ENCODE measurements around the gene FBXO48. TPM values are rescaled to one million over a fixed set of nuclear protein-coding genes. Genes with fewer than 3 reads are reported as not detected.

The FBXO48 gene
- total and polyA plus RNA-seq, 2 of the 4 experiments (the other 2 are of a cell fraction): 0.18 to 0.43 TPM

DNA sequence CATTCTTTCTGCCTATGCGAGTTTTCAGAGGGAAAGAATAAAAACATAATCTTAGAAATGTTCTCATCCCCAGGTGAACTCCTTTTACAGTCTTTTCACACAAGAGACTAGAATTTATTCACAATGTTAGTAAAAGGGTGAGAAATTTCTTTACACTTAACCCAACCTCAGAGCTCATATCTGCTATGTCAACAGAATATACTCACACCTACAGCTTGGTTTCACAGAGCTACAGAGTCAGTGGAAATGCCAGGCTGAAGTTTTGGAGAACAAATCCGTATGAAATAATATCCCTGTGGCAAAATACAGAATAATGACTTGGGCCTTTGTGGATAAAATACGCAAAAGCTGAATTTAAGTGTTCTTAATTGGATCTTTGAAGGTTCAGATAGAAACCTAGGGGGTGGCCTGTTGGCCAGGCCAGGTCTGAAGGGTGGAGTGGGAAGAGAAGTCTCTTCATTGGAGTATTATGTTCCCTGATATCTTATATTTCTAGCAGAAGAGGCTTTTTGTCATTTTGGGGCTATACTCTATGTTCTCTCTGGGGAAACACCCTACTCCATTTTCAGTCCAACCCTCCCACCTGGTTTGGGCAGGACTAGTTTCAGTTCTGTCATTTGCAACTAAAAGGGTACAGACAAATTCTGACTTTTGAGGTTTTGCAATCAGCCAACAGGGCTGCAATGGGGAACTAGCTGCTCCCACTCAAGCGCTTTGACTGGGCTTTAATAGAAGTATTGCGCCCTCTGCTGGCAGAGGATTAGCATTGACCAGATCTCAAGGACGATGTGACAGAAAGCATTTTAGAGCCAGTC lies 25.7 kb downstream of the FBXO48 start:
- Histone ChIP-seq H2AFZ (replicated peaks; ENCODE audit: low read length, poor library complexity) (no peak overlapping the region), H3K4ac (ENCODE audit: low read depth, low read length) (no peak overlapping the region), H4K20me1 (ENCODE audit: insufficient read depth, low read length) (no peaks in the 10 kb centered on the region), H2AK5ac (ENCODE audit: low read depth, low read length) (no peak overlapping the region), H3K18ac (ENCODE audit: low read depth, low read length) (no peak overlapping the region), H3K4me3 (ENCODE audit: insufficient read depth, low read depth, low read length) (no peak overlapping the region), H3K27ac (ENCODE audit: insufficient read depth, low read length) (no peak overlapping the region), H3K9me1 (ENCODE audit: insufficient read depth, low read length) (no peaks in the 10 kb centered on the region), H4K8ac (ENCODE audit: low read depth in 2 of 2, low read length in 2 of 2) (no peak overlapping the region), H3K9ac (ENCODE audit: low read depth, low read length) (no peak overlapping the region), H2BK120ac (ENCODE audit: low read depth, low read length) (no peak overlapping the region), H3K4me1 (ENCODE audit: control insufficient read depth, insufficient read depth, low read length) (no peaks in the 10 kb centered on the region), H3K23ac (ENCODE audit: low read depth, low read length) (no peak overlapping the region), H3K27me3 (ENCODE audit: control insufficient read depth, insufficient read depth, low read length) (peaks cover 13% of the 10 kb centered on the region), H3K14ac (replicated peaks; ENCODE audit: low read depth, low read length) (no peak overlapping the region), H4K91ac (ENCODE audit: insufficient read depth, low read depth, low read length) (no peak overlapping the region), H2BK20ac (ENCODE audit: low read depth, low read length) (no peak overlapping the region), H2BK5ac (ENCODE audit: low read depth, low read length, poor library complexity, severe bottlenecking) (no peak overlapping the region), H3K79me1 (ENCODE audit: low read depth in 1 of 2, low read length in 2 of 2) (no peaks in the 10 kb centered on the region), H2BK15ac (ENCODE audit: low read depth, low read length) (no peak overlapping the region), H2AK9ac (replicated peaks; ENCODE audit: low read depth, low read length, poor library complexity) (no peak overlapping the region), H3K4me2 (ENCODE audit: low read depth, low read length) (no peak overlapping the region), H4K5ac (ENCODE audit: low read depth, low read length) (no peak overlapping the region), H3K56ac (ENCODE audit: extremely low read depth, insufficient read depth, low read length) (no peak overlapping the region), H3K36me3 (ENCODE audit: control insufficient read depth, insufficient read depth, low read length) (no peaks in the 10 kb centered on the region), H3K9me3 (ENCODE audit: control insufficient read depth, insufficient read depth, low read length) (no peaks in the 10 kb centered on the region)
- no TSS peak for BruUV-seq (replicated peaks)
- DNase-seq (peak; percentile 85), ATAC-seq (ENCODE audit: low read depth) (peak; percentile 99)
- dilution Hi-C loops (cut with HindIII; ENCODE audit: low sequenced_read_pairs, unreplicated experiment) (no loop called here), in situ Hi-C loops (cut with MboI; ENCODE audit: low sequenced_read_pairs) (loop anchor here (5.0 to 10.0 kb wide), 2 partner anchors 147 to 319 kb away; no protein-coding TSS in a partner anchor), intact Hi-C loops (cut with micrococcal nuclease) (loop anchor here (1.0 to 5.0 kb wide), 5 partner anchors 79 to 319 kb away; partner anchors contain the start of genes CNRIP1 and PPP3R1)
- CTCF ChIA-PET: interaction anchor here (0.6 to 2.0 kb wide), 9 partner anchors 11 to 319 kb away, joined by 3 to 11 read pairs (median 4); partner anchors contain the start of gene FBXO48
- POLR2A ChIA-PET (ENCODE audit: unreplicated experiment): no interaction called here
- WGBS, 2 experiments (ENCODE audit: extremely low coverage in 2 of 2, insufficient read length in 1 of 2): 50% methylated on average over 2 of the region's 6 CpGs; no CpG with 5 or more reads in 1 of the 2 experiments
- TF ChIP-seq RAD21 (IDR thresholded peaks at IDR 0.05; ENCODE audit: low read length): peak; percentile 88
- TF ChIP-seq, protein P1, sequence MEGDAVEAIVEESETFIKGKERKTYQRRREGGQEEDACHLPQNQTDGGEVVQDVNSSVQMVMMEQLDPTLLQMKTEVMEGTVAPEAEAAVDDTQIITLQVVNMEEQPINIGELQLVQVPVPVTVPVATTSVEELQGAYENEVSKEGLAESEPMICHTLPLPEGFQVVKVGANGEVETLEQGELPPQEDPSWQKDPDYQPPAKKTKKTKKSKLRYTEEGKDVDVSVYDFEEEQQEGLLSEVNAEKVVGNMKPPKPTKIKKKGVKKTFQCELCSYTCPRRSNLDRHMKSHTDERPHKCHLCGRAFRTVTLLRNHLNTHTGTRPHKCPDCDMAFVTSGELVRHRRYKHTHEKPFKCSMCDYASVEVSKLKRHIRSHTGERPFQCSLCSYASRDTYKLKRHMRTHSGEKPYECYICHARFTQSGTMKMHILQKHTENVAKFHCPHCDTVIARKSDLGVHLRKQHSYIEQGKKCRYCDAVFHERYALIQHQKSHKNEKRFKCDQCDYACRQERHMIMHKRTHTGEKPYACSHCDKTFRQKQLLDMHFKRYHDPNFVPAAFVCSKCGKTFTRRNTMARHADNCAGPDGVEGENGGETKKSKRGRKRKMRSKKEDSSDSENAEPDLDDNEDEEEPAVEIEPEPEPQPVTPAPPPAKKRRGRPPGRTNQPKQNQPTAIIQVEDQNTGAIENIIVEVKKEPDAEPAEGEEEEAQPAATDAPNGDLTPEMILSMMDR (conservative IDR thresholded peaks at IDR 0.05; ENCODE audit: low read depth, low read length): peak; percentile 93
- TF ChIP-seq USF2 (IDR thresholded peaks at IDR 0.05; ENCODE audit: low read depth, low read length): no peak
- TF ChIP-seq, protein P2, sequence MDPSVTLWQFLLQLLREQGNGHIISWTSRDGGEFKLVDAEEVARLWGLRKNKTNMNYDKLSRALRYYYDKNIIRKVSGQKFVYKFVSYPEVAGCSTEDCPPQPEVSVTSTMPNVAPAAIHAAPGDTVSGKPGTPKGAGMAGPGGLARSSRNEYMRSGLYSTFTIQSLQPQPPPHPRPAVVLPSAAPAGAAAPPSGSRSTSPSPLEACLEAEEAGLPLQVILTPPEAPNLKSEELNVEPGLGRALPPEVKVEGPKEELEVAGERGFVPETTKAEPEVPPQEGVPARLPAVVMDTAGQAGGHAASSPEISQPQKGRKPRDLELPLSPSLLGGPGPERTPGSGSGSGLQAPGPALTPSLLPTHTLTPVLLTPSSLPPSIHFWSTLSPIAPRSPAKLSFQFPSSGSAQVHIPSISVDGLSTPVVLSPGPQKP (IDR thresholded peaks at IDR 0.05; ENCODE audit: borderline replicate concordance, low read depth, low read length): no peak
- no peak for TF ChIP-seq CHD1 (IDR thresholded peaks at IDR 0.05; ENCODE audit: low read depth, low read length)
- TF ChIP-seq MXI1 (IDR thresholded peaks at IDR 0.05; ENCODE audit: borderline replicate concordance, low read depth, low read length): no peak
- no peak for TF ChIP-seq RCOR1 (IDR thresholded peaks at IDR 0.05; ENCODE audit: insufficient replicate concordance, low read length)
- TF ChIP-seq MAZ (IDR thresholded peaks at IDR 0.05; ENCODE audit: borderline replicate concordance, low read depth, low read length): no peak
- peak; percentile 90 for TF ChIP-seq CEBPB (IDR thresholded peaks at IDR 0.05; ENCODE audit: low read depth, low read length)
- no peak for TF ChIP-seq RFX5 (IDR thresholded peaks at IDR 0.05; ENCODE audit: low read depth, low read length)
- TF ChIP-seq NFE2L2 (IDR thresholded peaks at IDR 0.05; ENCODE audit: low read depth, low read length): no peak
- peak; percentile 86 for TF ChIP-seq SMC3 (IDR thresholded peaks at IDR 0.05; ENCODE audit: low read depth, low read length)
- no peak for TF ChIP-seq BHLHE40 (IDR thresholded peaks at IDR 0.05; ENCODE audit: low read depth, low read length)
- TF ChIP-seq MAFK (IDR thresholded peaks at IDR 0.05; ENCODE audit: low read depth, low read length): no peak

All from IMR-90 (cell line).